CD4-positive, alpha-beta T cell (primary cell): Measurements from ENCODE around the gene SMIM35. TPM values are rescaled to one million over a fixed set of nuclear protein-coding genes. Genes with fewer than 3 reads are reported as not detected.

Experiments used
- ATAC-seq: fragments of 200-7000 bp; cut with Tn5 transposase; one replicate; pipeline ENCODE4 v1.10.0; 2022; ENCODE audit warnings: mild to moderate bottlenecking; ENCODE audit not compliant: poor library complexity
- CTCF ChIA-PET: fragments of 350-600 bp; sonication (Branson Sonifier 250); formaldehyde crosslinking; loops from one replicate; lab custom pipeline; 2021; ENCODE audit warnings: antibody characterized with exemption, inconsistent platforms; lab: Charles Lee
- POLR2A ChIA-PET: fragments of 350-600 bp; sonication (Branson Sonifier 250); formaldehyde crosslinking; loops from one replicate; lab custom pipeline; 2021; ENCODE audit warnings: antibody characterized with exemption, inconsistent platforms; lab: Charles Lee
- DNase-seq, 14 experiments: peaks; one replicate each; pipeline ENCODE4 v3.0.0-alpha.2; 2013 to 2020; ENCODE audit warnings: mixed read lengths in 2 of 14
- H3K27ac ChIP-seq, 2 donors: one replicate each; pipeline versions ENCODE4 v1.5.1 to v1.7.0; 2013; ENCODE audit warnings: low read length in 2 of 2, low read depth in 1 of 2, mild to moderate bottlenecking in 1 of 2
- H3K27me3 ChIP-seq, 2 experiments: 1 replicate in 1 of 2; 2 replicates in 1 of 2; pipeline versions ENCODE4 v1.6.1 to v1.7.0; 2013; ENCODE audit warnings: low read length in 2 of 2, control low read depth in 1 of 2, mild to moderate bottlenecking in 1 of 2, moderate library complexity in 1 of 2; ENCODE audit not compliant: insufficient read depth in 2 of 2, control insufficient read depth in 1 of 2
- H3K36me3 ChIP-seq: one replicate; pipeline ENCODE4 v1.6.1; 2013; ENCODE audit warnings: low read length, control low read depth; ENCODE audit not compliant: insufficient read depth
- H3K4me1 ChIP-seq: one replicate; pipeline ENCODE4 v1.6.1; 2013; ENCODE audit warnings: low read length, control low read depth; ENCODE audit not compliant: insufficient read depth
- H3K4me3 ChIP-seq: one replicate; pipeline ENCODE4 v1.5.1; 2013; ENCODE audit warnings: mild to moderate bottlenecking, low read length, moderate library complexity
- H3K9me3 ChIP-seq, 2 experiments: 1 replicate in 1 of 2; 2 replicates in 1 of 2; pipeline versions ENCODE4 v1.6.1 to v1.7.0; 2013; ENCODE audit warnings: low read length in 2 of 2, mild to moderate bottlenecking in 2 of 2, control low read depth in 1 of 2, moderate library complexity in 1 of 2; ENCODE audit not compliant: control insufficient read depth in 1 of 2, insufficient read depth in 1 of 2
- H3K27ac Mint-ChIP-seq: one replicate; pipeline ENCODE4 v1.8.0; 2020; ENCODE audit warnings: mixed read lengths
- H3K27me3 Mint-ChIP-seq: one replicate; pipeline ENCODE4 v1.8.0; 2021; ENCODE audit warnings: mixed read lengths
- H3K36me3 Mint-ChIP-seq: one replicate; pipeline ENCODE4 v1.8.0; 2021; ENCODE audit warnings: low read depth, mixed read lengths
- H3K4me1 Mint-ChIP-seq: one replicate; pipeline ENCODE4 v1.8.0; 2021; ENCODE audit warnings: low read depth, mixed read lengths
- H3K4me3 Mint-ChIP-seq: one replicate; pipeline ENCODE4 v1.8.0; 2020; ENCODE audit warnings: mild to moderate bottlenecking, mixed read lengths
- H3K9me3 Mint-ChIP-seq: one replicate; pipeline ENCODE4 v1.8.0; 2020; ENCODE audit warnings: mixed read lengths
- CTCF ChIP-seq: fragments of 200-600 bp; IDR thresholded peaks from one replicate; pipeline ENCODE4 v1.8.0; 2022; ENCODE audit warnings: antibody characterized with exemption, mild to moderate bottlenecking
- intact Hi-C, 2 experiments: fragments of 100-400 bp; cut with DNase I in 1 of 2; cut with micrococcal nuclease in 1 of 2; formaldehyde crosslinking; loops; one replicate each; pipeline versions ENCODE4 v1.15.1 to v1.9.0; 2023 to 2025; cut with DNase I, micrococcal nuclease
- total RNA-seq, 174 experiments: library from RNA in 2 of 174; stranded (reverse) in 2 of 174; gene quantifications; one replicate each; pipeline ENCODE4 v1.2.3 and lab custom pipeline; 2021 to 2026

Gene SMIM35
- total RNA-seq, 2 experiments from 2014 or later, result 0.06 to 0.08 TPM

GRCh38 chr11:117992136-117992535, 94.6 kb downstream of the SMIM35 start:
- Mint-ChIP-seq H3K4me1 (peaks cover 83% of the 10 kb centered on the region), H3K36me3 (peaks cover 100% of the 10 kb centered on the region), H3K9me3 (no peaks in the 10 kb centered on the region), H3K4me3 (peak overlapping the region; percentile 79), H3K27ac (peak overlapping the region; percentile 87), H3K27me3 (no peaks in the 10 kb centered on the region)
- Histone ChIP-seq H3K4me3 (peak overlapping the region; percentile 98), H3K4me1 (peaks cover 84% of the 10 kb centered on the region), H3K27ac (no peak overlapping the region), H3K9me3 (no peaks in the 10 kb centered on the region), H3K27me3 (no peaks in the 10 kb centered on the region), H3K36me3 (peaks cover 100% of the 10 kb centered on the region)
- TF ChIP-seq CTCF, result no peak
- DNase-seq, result no peak
- POLR2A ChIA-PET, result interaction anchor here (0.8 to 24.2 kb wide), 5 partner anchors 11 to 60 kb away, joined by 4 to 392 read pairs (median 62); no protein-coding TSS in a partner anchor
- no peak for ATAC-seq
- intact Hi-C loops, result no loop called here
- CTCF ChIA-PET, result interaction anchor here (1.5 kb wide), 1 partner anchor 45 kb away, joined by 5 read pairs; no protein-coding TSS in a partner anchor

- Histone ChIP-seq H3K4me3 (peak overlapping the region; percentile 98), H3K4me1 (peaks cover 77% of the 10 kb centered on the region), H3K9me3 (no peaks in the 10 kb centered on the region), H3K27ac (peak overlapping the region; percentile 25 to 43), H3K36me3 (peaks cover 74% of the 10 kb centered on the region), H3K27me3 (no peaks in the 10 kb centered on the region)
- Mint-ChIP-seq H3K4me3 (peak overlapping the region; percentile 89), H3K27me3 (no peaks in the 10 kb centered on the region), H3K4me1 (peaks cover 77% of the 10 kb centered on the region), H3K36me3 (peaks cover 82% of the 10 kb centered on the region), H3K27ac (peak overlapping the region; percentile 87), H3K9me3 (no peaks in the 10 kb centered on the region)
- ChIA-PET POLR2A (interaction anchor here (1.4 to 24.2 kb wide), 4 partner anchors 13 to 235 kb away, joined by 4 to 392 read pairs (median 164); partner anchors contain the start of gene JAML), CTCF (interaction anchor here (1.1 to 5.3 kb wide), 2 partner anchors 38 to 43 kb away, joined by 3 to 37 read pairs; no protein-coding TSS in a partner anchor)
- intact Hi-C loops, result loop anchor here in 1 of 2 experiments (5.0 kb wide), 1 partner anchor 172 kb away; no protein-coding TSS in a partner anchor
- DNase-seq, result peak in 2 of 14 experiments; percentile 50 to 56
- ATAC-seq, result no peak
- TF ChIP-seq CTCF, result no peak
Measured at GRCh38 chr11:117989351-117990102, 97.2 kb downstream of the SMIM35 start.

GRCh38 chr11:117986981-117987574, 99.7 kb downstream of the SMIM35 start:
- Histone ChIP-seq H3K27ac (peak overlapping the region; percentile 88 to 93), H3K4me3 (peak overlapping the region; percentile 98), H3K36me3 (peaks cover 50% of the 10 kb centered on the region), H3K9me3 (no peaks in the 10 kb centered on the region), H3K27me3 (no peaks in the 10 kb centered on the region), H3K4me1 (peaks cover 74% of the 10 kb centered on the region)
- Mint-ChIP-seq H3K9me3 (no peaks in the 10 kb centered on the region), H3K4me1 (peaks cover 72% of the 10 kb centered on the region), H3K4me3 (peak overlapping the region; percentile 89), H3K36me3 (peaks cover 58% of the 10 kb centered on the region), H3K27ac (peak overlapping the region; percentile 87), H3K27me3 (no peaks in the 10 kb centered on the region)
- no peak for TF ChIP-seq CTCF
- intact Hi-C loops, result loop anchor here (1.0 to 5.0 kb wide), 7 partner anchors 16 to 170 kb away; no protein-coding TSS in a partner anchor
- ChIA-PET CTCF (interaction anchor here (1.2 to 5.3 kb wide), 6 partner anchors 10 to 180 kb away, joined by 3 to 37 read pairs (median 12); no protein-coding TSS in a partner anchor), POLR2A (interaction anchor here (0.8 to 24.2 kb wide), 15 partner anchors 10 to 164 kb away, joined by 3 to 392 read pairs (median 9); no protein-coding TSS in a partner anchor)
- ATAC-seq (peak; percentile 65), DNase-seq (peak in 12 of 14 experiments; percentile 42 to 89 (median 59))
